Islet precursor cell (in vitro differentiated cells): ENCODE measurements around the gene PPP1R9A.

ENCODE experiments used
- DNase-seq: peaks from one replicate; pipeline ENCODE4 v3.0.0-alpha.2; 2018

PPP1R9A gene

DNA sequence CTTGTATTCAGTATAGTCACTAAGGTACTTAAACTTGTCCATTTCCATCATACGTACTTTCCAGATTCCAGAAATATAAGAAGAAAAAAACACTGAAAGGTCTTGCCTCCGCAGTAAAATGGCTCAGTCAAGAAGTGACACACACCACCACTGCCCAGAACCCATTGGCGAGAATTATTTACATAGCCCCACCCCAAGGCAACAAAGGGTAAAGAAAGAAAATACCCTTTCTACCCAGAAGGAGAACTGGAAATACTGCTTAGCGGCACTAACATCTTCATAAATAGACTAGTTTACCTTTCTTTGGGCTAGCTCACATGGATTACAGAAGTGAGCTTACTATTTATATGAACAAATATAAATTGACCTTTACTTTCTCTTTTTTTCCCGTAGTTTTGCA is 194.0 kb downstream of the PPP1R9A start:
- DNase-seq = no peak

DNA sequence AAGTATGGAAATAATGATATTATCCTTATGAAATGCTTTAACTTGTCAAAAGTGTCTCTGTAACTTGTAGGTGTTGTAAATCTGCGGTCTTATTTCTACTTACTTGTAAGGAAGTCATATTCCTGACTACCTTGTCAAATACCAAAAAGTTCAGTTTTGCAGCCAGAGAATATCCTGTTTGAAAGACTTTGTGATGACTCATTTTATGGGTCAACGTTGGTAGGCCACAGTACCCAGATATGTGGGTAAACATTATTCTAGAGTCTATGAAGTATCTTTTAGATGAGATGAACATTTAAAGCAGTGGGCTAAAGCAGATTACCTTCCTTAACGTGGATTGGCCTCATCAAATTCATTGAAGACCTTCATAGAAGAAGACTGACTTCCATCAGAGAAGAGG is 195.3 kb downstream of the PPP1R9A start:
- DNase-seq = no peak

DNA sequence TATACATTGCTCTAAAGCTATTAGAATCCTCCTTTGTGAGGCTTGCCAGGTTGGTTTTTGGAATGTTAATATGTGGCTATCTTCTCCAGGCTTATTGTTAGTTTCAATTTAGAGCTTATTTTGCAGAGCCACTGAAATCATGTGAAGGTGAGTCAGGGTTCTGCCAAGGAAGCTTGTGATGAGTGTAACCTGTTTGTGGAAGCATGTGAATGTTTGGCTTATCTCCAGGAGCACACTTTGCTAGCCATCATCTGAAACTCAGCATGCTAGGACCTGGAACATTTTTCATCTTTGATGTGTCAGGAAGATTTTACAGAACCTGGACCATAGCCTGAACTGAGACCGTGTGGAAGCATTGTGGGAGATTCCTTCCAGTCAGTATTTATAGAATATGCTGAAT is 197.3 kb downstream of the PPP1R9A start:
- DNase-seq = peak; percentile 71

DNA sequence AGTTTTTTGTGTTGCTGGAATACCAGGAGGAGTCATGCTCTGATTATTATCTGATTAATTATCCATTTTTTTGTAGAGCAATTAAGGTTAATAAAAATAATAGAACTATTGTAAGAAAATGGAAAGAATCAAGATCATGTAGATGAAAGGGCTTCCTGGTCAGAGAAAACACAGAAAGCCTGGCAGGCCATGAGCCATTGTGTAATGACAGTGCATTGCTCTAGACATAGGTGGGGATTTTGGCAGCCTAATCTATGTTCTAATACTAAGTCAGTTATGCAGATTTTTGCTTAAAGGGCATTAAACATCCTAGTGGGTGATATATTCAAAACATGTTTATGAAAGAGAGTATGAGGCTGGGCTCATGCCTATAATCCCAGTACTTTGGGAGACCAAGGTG is 198.2 kb downstream of the PPP1R9A start:
- DNase-seq = no peak

DNA sequence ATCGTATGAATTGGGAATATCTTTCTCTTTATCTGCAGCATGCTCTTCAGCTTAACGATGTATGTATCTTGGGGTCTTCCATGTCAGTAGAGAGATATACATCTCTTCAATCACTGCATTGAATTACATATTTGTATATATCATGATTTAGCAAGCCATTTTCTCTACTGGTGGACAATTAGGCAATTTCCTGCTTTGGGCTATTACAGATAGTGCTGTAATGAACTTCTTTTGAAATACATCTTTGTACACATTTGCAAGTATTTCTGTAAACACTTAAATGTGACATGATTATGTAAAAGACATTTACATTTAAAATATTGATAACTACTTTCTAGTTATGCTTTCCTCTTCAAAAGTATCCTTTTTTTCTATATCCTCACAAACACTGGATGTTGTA is 199.0 kb downstream of the PPP1R9A start:
- no peak for DNase-seq

DNA sequence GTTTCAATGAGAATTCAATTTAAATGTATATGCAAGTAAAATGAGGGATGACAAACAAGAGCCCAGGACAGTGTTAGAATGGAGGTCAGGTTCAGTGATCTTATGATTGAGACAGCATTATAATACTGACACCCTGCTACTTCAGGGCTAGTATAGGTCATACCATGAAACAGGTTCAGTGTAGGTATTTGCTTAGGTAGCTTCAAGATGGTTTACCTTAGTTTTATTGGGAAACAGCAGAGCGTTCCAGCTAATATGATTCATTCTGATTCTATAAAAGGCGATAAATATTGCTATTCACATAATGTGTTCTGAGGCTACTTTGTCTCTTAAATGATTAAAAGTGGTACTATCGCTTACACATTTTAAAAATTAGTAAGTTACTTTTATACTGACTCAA is 203.3 kb downstream of the PPP1R9A start:
- no peak for DNase-seq

DNA sequence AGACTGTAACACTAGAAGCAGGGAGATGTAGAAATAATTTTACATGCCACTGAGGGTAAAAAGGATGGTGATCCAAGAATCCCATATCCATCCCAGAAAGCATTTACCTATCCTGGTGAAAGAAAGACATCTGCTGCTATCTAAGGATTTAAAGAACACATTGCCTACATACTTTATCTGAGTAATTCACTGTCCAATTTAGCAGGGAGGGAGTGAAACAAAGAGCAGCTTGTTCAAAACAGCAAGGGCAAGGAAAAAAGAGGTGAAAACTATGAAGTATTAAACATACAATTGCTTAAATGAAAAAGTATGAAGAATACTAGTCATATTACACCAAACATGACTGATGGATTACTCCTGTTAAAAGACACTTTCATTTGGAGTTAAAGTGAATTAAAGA is 206.2 kb downstream of the PPP1R9A start:
- DNase-seq = no peak

DNA sequence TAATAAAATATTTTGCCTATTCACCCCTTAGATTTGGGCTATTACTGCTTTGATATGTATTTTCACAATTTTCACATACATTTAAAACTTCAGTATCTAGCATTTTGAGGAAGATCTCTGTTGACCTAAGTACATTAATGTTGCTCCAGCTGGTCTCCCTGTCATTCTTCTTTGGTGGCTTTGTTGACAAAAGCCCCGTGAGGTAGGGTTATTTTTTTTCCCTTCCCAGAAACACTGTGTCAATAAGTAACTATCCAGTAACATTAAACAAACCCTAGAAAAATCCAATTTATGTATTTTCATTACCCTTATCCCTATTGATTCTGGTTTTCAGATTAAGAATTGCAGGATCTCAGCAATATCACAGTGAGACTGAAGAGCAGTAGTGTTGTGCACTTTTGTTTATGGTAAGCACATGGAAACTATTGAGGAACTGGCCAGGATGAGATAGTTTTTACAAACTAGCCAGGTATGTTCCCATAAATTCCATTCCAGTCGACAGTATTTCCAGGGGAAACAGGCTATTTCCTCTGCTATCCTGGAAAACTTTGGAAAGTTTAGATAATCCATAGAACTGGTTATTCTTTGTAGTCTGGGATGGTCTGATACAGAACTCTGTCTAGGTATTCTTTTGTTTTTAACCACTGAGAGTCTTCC is 218.8 kb downstream of the PPP1R9A start:
- DNase-seq = no peak

DNA sequence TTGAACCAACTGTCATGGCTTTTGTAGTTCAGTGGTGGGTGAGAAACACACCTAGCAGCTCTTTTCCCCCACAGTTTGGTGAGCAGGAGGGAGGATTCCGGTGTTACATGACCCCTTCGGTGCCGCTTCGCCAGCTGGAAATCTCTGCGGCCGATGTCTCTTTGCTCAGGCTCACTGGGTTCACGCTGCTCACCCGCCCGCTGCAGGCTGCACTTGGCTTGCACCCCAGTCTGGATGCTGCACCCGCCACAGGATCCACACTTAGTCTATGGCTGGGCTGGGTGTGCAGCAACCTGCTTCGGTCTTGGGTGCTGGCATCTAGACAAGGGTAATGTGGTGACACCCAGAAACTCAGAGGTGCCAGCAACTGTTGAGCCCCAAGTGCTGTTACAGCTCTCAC is 225.1 kb downstream of the PPP1R9A start:
- no peak for DNase-seq

DNA sequence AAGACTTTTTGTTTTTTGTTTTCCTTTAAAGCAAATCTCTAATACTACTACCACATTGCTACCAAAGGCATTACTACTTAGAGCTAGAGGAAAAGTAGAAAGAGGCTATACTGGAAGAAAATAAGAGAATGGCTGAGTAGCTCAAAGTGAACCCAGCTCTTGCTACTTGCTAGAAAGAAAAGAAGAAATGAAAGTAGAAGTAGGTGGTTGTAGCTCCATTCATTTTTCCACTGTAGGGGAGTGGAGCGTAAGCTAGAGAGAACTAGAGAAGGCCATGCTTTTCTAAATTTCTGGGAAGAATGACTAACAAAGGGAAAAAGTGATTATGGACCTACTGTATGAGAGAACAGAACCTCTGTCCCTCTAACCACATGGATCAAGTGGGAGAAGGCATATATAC is 232.5 kb downstream of the PPP1R9A start:
- no peak for DNase-seq

DNA sequence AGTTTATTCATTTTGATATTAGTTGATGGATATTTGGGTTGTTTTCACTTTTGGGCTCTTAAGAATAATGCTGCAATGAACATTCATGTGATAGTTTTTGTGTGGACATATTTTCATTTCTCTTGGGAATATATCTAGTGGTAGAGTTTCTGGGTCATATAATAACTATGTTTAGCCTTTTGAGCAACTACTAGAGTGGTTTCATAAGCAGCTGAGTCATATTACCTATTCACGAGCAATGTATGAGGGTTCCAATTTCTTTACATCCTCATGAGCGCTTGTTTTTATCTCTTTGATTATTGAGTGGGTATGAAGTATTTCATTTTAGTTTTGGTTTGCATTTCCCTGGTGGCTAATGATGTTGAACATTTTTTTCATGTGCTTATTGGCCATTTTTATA is 234.4 kb downstream of the PPP1R9A start:
- DNase-seq = no peak

DNA sequence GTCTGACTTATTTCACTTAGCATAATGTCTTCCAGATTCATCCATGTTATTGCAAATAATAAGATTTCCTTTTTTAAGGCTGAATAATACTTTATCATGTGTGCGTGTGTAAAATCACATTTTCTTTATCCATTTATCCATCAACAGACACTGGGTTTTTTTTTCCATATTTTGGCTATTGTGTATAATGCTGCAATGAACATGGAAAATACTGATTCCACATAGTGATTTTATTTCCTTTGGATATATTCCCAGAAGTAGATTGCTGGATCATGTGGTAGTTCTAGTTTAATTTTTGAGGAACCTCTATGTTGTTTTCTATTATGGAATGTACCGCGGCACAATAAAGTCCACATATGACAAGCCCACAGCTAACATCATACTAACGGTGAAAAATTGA is 236.9 kb downstream of the PPP1R9A start:
- DNase-seq = no peak

DNA sequence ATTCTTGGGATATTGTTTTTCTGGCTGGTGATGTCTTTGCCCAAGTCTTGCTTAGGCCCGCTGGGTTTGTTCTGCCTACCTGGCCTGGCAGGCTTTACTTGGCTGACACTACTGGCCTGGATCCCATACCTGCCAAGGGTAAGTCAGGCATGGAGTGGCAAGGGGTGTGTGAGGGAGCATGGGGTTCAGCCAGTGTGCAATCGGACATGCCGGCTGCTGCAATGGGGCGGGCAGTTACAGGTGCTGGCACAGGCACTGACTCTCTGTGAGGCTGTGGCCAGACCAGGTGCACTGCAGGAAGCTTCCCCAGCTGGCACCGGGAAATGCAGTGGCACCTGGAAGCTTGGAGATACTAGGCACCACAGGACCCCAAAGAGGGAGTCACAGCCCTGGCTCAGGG is 248.6 kb downstream of the PPP1R9A start:
- no peak for DNase-seq

DNA sequence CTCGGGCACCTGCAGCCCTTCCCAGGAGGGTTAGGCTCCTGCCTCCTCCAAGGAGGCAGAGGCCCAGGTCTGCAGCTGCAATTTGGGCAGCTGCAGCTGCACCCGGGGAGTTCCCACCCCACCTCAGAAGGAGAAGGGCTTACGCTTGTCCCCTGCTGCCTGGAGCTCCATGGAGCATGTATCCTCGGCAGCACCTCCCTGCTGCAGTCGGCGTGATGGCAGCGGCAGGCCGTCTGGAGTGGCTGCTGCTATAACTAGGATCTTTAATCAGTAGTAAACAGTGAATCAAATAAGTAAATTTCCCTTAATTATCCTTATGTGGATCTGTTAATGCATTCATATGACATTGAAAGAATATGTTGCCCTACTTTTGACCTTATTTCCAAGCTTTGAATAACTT is 250.0 kb downstream of the PPP1R9A start:
- no peak for DNase-seq

DNA sequence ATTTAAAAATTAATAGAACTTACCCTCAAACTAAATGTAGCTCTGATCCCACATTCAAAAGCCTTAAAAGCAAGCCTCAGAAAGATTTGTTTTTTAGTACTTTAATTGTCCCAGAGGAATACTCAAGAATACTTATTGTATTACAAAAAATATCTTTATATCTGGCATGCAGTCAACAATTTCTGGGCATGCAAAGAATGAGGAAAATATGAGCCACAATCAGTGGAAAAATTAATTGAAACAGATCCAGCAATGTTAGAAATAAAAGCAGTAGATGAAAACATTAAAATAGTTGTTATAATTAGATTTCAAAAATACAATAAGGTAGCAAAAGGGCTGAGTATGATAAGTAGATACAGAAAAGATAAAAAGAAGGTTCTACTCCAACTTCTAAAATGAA is 262.3 kb downstream of the PPP1R9A start:
- no peak for DNase-seq

DNA sequence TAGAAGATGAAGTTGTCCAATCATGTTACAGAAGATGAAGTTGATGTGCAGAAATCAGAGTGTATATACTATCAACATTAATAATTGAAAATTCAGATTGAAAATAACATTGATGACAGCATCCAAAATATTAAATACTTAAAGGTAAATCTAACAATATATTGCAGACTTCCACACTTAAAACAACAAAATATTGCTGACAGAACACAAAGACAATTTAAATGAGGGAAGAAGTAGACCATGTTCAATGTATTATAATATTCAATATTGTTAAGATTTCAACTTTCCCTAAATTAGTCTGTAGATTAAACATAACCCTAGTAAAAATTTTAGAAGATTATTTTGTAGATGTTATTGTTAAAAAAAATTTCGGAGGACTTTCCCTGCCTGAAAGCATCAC is 265.0 kb downstream of the PPP1R9A start:
- no peak for DNase-seq

DNA sequence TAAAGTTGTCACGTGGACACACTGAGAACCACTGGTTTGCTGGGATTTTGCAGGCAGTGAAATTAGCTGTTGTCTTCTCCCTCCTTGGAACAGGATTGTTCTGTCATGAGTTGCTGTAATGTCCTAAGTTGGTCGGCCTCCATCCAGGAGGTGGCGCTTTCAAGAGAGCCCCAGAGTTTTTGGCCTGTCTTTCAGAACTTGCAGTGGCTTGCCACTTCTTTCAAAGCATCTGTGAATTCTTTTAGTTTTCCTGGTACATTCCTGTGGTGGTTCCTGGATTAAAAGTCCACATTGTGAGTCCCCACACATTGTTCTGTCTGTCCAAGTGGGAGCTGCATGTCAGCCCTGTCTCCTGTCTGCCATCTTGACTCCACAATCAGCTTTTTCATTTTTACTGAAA is 283.1 kb downstream of the PPP1R9A start:
- no peak for DNase-seq

DNA sequence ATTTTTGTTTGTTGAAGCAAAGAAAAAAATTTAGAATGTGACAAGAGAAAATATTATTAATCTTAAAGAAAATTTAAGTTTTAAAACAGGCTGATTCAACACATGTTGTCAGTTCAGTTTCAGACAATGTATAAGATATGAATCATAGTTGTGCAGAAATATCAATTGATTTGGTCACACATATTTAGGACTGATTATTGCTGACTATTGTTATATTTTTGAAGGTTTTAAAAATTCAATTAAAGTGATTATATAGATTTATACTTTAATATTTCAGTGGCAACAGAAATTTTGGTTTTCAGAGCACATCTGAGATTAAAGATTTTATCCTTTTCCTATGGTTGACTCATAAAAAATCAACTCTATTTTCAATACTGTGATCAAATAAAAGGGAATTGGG is 284.4 kb downstream of the PPP1R9A start:
- no peak for DNase-seq

DNA sequence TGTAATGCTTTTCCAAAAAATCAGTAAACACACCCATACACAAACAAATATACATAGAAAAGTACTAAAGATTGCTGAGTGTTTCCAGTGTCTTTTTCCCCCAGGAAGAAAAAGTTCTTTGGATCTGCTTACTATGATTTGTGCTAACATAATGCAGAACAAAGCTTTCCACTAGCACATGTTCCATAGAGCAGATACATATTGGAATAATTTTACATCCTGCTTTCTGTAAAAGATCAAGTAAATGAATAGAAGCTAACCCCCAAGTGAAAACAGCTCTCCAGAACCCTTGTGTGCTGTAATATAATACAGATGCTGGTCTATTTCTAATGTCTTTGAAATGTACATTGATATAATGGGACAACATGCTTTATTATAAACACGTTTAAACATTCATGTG is 291.5 kb downstream of the PPP1R9A start:
- no peak for DNase-seq

DNA sequence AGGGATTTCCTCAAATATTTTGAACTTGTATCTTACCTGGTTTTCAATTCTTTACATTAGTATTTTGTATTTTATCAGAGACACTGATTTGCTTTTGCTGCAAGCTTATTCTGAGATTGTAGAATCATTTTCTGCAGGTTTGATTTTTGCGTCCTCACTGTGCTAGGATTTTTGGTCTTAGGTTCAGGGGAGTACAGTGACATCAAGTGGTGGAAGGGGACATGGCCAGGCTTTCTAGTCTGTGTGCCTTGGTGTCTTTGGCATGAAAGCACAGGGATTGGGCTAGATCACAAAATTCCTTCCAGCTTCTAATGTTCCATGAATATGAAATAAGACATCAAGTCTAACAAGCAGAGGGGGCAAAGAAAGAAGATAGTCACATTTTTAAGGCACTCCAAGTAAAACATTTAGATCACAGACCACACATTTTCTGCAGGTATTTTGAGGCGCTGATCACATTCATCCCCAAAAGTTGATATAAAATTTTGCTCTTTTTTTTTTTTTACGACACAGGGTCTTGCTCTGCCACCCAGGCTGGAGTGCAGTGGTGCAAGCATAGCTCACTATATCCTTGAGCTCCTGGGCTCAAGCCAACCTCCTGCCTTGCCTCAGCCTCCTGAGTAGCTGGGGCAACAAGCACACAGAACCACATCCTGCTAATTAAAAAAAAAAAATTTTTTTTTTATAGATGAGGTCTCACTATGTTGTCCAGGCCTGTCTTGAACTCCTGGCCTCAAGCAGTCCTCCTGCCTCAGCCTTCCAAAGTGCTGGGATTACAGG is 292.6 kb downstream of the PPP1R9A start:
- DNase-seq = no peak

DNA sequence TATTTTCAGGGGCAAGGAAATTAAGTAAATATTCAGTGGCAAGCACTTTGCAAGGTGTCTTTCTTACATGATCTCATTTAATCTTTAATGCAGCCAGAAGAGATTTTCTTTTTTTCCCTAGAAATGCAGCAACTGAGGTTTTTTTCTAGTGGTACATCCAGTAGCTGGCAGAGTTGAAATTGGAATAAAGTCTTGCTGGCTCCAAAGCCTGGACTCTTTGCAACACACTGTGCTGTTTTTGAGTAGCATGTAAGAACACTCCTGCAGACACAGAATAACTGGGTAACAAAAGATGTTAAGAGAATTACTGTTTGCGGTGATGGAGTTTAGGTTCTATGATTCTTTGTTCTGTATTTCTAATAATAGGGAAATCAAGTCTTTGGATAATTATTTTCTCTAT is 293.3 kb downstream of the PPP1R9A start:
- no peak for DNase-seq

DNA sequence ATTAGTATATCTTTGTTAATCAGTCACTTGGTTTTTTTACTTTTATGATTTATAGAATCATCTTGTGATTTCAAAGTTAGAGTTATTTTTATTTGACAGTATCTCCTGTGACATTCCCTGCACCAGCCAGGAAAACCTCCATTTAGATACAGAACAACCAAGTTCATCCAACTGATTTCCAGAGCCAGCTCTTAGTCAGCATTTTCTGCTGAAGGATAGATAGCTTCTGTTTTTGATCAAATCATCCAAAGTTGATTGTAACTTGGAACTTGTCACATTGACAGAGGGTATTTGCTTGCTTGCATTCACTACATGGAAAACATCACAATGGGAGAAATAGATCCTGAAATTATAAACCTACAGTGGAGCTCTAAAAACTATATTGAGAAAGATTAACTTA is 294.3 kb downstream of the PPP1R9A start:
- no peak for DNase-seq

DNA sequence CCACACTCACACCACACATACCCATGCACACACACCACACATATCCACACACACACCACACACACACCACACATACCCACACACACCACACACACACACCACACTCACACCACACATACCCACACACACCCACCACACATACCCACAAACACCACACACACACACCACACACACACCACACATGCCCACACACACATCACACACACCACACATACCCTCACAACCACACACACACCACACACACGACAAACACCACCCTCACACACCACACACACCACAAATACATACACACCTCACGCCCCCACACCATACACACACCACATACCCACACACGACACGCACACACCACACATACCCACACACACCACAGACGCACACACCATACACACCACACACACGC is 297.2 kb downstream of the PPP1R9A start:
- DNase-seq = no peak

DNA sequence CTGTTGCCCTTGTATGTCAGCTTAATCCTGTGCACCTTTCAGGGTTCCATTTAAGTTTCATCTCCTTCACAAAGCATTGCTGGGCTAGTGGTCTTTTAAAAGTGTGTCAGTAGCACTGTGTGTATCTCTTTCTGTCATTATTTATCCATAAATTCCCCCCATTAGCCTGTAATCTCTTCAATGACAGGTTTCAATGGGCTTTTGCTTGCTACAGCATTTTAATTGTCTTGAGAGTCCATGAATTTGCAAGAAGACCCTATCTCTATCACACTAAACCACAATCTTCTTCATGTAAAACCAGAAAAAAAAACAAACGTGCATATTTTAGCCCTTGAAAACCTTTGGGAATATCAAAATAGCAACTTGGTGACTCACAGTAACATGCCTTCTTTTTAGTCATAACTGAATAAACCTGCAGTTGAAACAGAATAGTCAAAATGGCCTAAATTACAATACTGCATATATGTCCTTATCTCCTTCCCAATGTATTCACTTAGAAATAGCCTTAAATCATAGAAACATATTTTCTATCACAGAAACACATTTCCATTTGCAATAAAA is 298.4 kb downstream of the PPP1R9A start:
- no peak for DNase-seq

DNA sequence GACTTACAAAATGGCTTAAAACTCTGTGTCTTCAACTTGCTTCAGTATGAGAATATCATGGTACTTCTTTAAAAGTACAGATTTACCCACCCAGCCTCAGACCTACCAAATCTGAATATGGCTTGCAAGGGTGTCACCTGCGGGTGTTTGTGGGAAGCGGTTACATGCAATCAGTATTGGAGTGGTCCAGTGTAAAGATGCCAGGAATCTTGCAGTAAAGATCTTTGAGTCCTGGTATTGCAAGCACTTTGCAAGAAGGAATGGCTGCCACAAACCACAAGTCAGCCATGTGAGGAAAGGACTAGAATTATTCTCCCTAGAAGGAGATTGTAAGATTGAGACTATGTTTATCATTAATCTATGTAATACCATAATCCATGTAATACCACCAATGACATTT is 301.9 kb downstream of the PPP1R9A start:
- no peak for DNase-seq
